Motor neuron (in vitro differentiated cells): ENCODE measurements around the gene RREB1. TPM values are rescaled to one million over a fixed set of nuclear protein-coding genes. Genes with fewer than 3 reads are reported as not detected.
A peak's percentile ranks its signal among the peaks of the same experiment; 100 is the strongest.
"Not testable (repeated sequence)": the region's sequence is repeated elsewhere in the genome, so short reads cannot be mapped to it uniquely, and the experiment has no call there.

Source experiments
- ATAC-seq, 8 experiments: fragments of 200-7000 bp; cut with Tn5 transposase; replicated peaks in 6 of 8; 2 replicates each; pipeline ENCODE4 v1.8.0; 2021; ENCODE audit warnings: mild to moderate bottlenecking in 8 of 8, moderate library complexity in 8 of 8
- H3K27ac ChIP-seq, 2 donors: fragments of 250-450 bp; sonication (Bioruptor Pico); 2 replicates each; pipeline ENCODE4 v1.9.0; 2021; ENCODE audit warnings: antibody characterized with exemption in 2 of 2, mild to moderate bottlenecking in 2 of 2, moderate library complexity in 1 of 2
- H3K4me1 ChIP-seq, 2 donors: fragments of 250-450 bp; sonication (Bioruptor Pico); replicated peaks in 1 of 2; 2 replicates each; pipeline ENCODE4 v1.6.1; 2021; ENCODE audit warnings: antibody characterized with exemption in 2 of 2, mild to moderate bottlenecking in 2 of 2, moderate library complexity in 1 of 2
- H3K4me3 ChIP-seq, 5 donors: fragments of 250-450 bp; sonication (Bioruptor Pico); 2 replicates each; pipeline ENCODE4 v1.9.0; 2021; ENCODE audit warnings: antibody characterized with exemption in 5 of 5, mild to moderate bottlenecking in 5 of 5, moderate library complexity in 4 of 5
- WGBS, 10 experiments: fragments of 450-650 bp; shearing (Covaris generic); methylation state at CpG; one replicate each; pipeline ENCODE4 v1.0.0; 2022; 5-methylcytosine and 5-hydroxymethylcytosine counted together
- in situ Hi-C, 9 experiments: fragments of 400-800 bp; cut with MboI; loops; one replicate each; pipeline ENCODE4 v1.15.0; 2021; ENCODE audit warnings: low sequenced_read_pairs in 9 of 9, low pct_unique_long_range_greater_than_20kb in 2 of 9; ENCODE audit not compliant: unreplicated experiment in 9 of 9
- total RNA-seq, 8 experiments: library from RNA; unstranded; fragments of 300-600 nt; gene quantifications; 2 replicates each; pipeline versions ENCODE4 v1.2.3 to v1.2.4, GENCODE V29; 2022

Gene RREB1
- total RNA-seq, 8 experiments from 2014 or later: 2.5 to 32.3 (median 6.1) TPM

GRCh38 chr6:7268816-7269555 is 161.2 kb downstream of the RREB1 start:
- 60 to 100% (median 97%) methylated on average over 2 to 13 of the region's 23 CpGs; no CpG with 5 or more reads in 2 of the 10 experiments for whole genome bisulfite sequencing, 10 experiments
- H3K4me1 ChIP-seq: no peaks in the 10 kb centered on the region
- peak in 3 of 8 experiments; percentile 12 to 29 (median 29) for ATAC-seq
- H3K4me3 ChIP-seq: no peak overlapping the region
- H3K27ac ChIP-seq: no peak overlapping the region
- in situ Hi-C loops: no loop called here

- in situ Hi-C loops: no loop called here
- Histone ChIP-seq H3K4me1 (no peaks in the 10 kb centered on the region), H3K27ac (no peak overlapping the region), H3K4me3 (no peak overlapping the region)
- ATAC-seq: no peak
- 83 to 100% (median 97%) methylated on average over 1 to 3 of the region's 5 CpGs for WGBS, 10 experiments
These were observed 162.1 kb downstream of the RREB1 start for GRCh38 chr6:7269816-7270215.

- H3K27ac ChIP-seq: no peak overlapping the region
- H3K4me1 ChIP-seq: no peaks in the 10 kb centered on the region
- ATAC-seq: peak in 1 of 8 experiments; percentile 57
- 0 to 95% (median 84%) methylated on average over 1 to 9 of the region's 16 CpGs; no CpG with 5 or more reads in 2 of the 10 experiments for WGBS, 10 experiments
- in situ Hi-C loops: no loop called here
- H3K4me3 ChIP-seq: no peak overlapping the region
These were observed 162.8 kb downstream of the RREB1 start for GRCh38 chr6:7270320-7271204.

GRCh38 chr6:7271205-7271534 is 163.4 kb downstream of the RREB1 start:
- 57 to 100% (median 93%) methylated on average over 3 to 6 of the region's 11 CpGs; no CpG with 5 or more reads in 3 of the 10 experiments for WGBS, 10 experiments
- Histone ChIP-seq H3K27ac (no peak overlapping the region), H3K4me1 (no peaks in the 10 kb centered on the region), H3K4me3 (no peak overlapping the region)
- in situ Hi-C loops: no loop called here
- ATAC-seq: no peak

- in situ Hi-C loops: no loop called here
- 48 to 100% (median 95%) methylated on average over 1 to 7 of the region's 10 CpGs; no CpG with 5 or more reads in 6 of the 10 experiments for WGBS, 10 experiments
- no peak for ATAC-seq
- no peak overlapping the region for H3K4me3 ChIP-seq
- H3K27ac ChIP-seq: no peak overlapping the region
- no peaks in the 10 kb centered on the region for H3K4me1 ChIP-seq
These were observed 165.9 kb downstream of the RREB1 start for GRCh38 chr6:7273709-7274108.

GRCh38 chr6:7274525-7274924 is 166.8 kb downstream of the RREB1 start:
- WGBS, 10 experiments: 78 to 100% (median 89%) methylated on average over 3 to 8 of the region's 8 CpGs; no CpG with 5 or more reads in 4 of the 10 experiments
- ATAC-seq, in situ Hi-C loops, H3K4me1 ChIP-seq, H3K4me3 ChIP-seq, H3K27ac ChIP-seq: not testable (repeated sequence)

GRCh38 chr6:7276199-7276524 is 168.4 kb downstream of the RREB1 start:
- Histone ChIP-seq H3K4me3 (no peak overlapping the region), H3K4me1 (no peaks in the 10 kb centered on the region), H3K27ac (no peak overlapping the region)
- ATAC-seq: no peak
- in situ Hi-C loops: loop anchor here in 3 of 9 experiments (25.0 kb wide), 2 partner anchors 311 to 336 kb away; partner anchors contain the start of gene SNRNP48 (in 1 of the 3)
- 43 to 100% (median 75%) methylated on average over 1 to 7 of the region's 7 CpGs; no CpG with 5 or more reads in 3 of the 10 experiments for WGBS, 10 experiments

- 70 to 98% (median 83%) methylated on average over 1 to 9 of the region's 10 CpGs for WGBS, 10 experiments
- no peak overlapping the region for H3K27ac ChIP-seq
- ATAC-seq: no peak
- H3K4me3 ChIP-seq: no peak overlapping the region
- in situ Hi-C loops: loop anchor here in 4 of 9 experiments (10.0 to 25.0 kb wide), 3 partner anchors 305 to 332 kb away; partner anchors contain the start of gene SNRNP48 (in 1 of the 4)
- H3K4me1 ChIP-seq: no peaks in the 10 kb centered on the region
These were observed 174.5 kb downstream of the RREB1 start for GRCh38 chr6:7282097-7282906.

- no peak for ATAC-seq
- no peak overlapping the region for H3K27ac ChIP-seq
- in situ Hi-C loops: loop anchor here in 4 of 9 experiments (10.0 to 25.0 kb wide), 3 partner anchors 304 to 331 kb away; partner anchors contain the start of gene SNRNP48 (in 1 of the 4)
- no peaks in the 10 kb centered on the region for H3K4me1 ChIP-seq
- no peak overlapping the region for H3K4me3 ChIP-seq
- WGBS, 10 experiments: 86 to 100% (median 100%) methylated on average over 1 to 2 of the region's 2 CpGs; no CpG with 5 or more reads in 4 of the 10 experiments
These were observed 175.9 kb downstream of the RREB1 start for GRCh38 chr6:7283676-7284075.

GRCh38 chr6:7285416-7285815 is 177.7 kb downstream of the RREB1 start:
- in situ Hi-C loops: loop anchor here in 4 of 9 experiments (10.0 to 25.0 kb wide), 3 partner anchors 302 to 329 kb away; partner anchors contain the start of gene SNRNP48 (in 1 of the 4)
- WGBS, 10 experiments: 83 to 100% (median 100%) methylated on average over 1 to 6 of the region's 6 CpGs
- Histone ChIP-seq H3K27ac (no peak overlapping the region), H3K4me1 (no peaks in the 10 kb centered on the region), H3K4me3 (no peak overlapping the region)
- ATAC-seq: no peak

- in situ Hi-C loops: loop anchor here in 3 of 9 experiments (25.0 kb wide), 2 partner anchors 297 to 322 kb away; partner anchors contain the start of gene SNRNP48 (in 1 of the 3)
- WGBS, 10 experiments: 33 to 100% (median 89%) methylated on average over 1 of the region's 1 CpG; no CpG with 5 or more reads in 1 of the 10 experiments
These were observed 182.3 kb downstream of the RREB1 start for GRCh38 chr6:7290079-7290478.

GRCh38 chr6:7292596-7293255 is 185.0 kb downstream of the RREB1 start:
- 22 to 95% (median 72%) methylated on average over 1 to 6 of the region's 6 CpGs for WGBS, 10 experiments
- H3K27ac ChIP-seq: no peak overlapping the region
- no peaks in the 10 kb centered on the region for H3K4me1 ChIP-seq
- H3K4me3 ChIP-seq: no peak overlapping the region
- in situ Hi-C loops: loop anchor here in 3 of 9 experiments (25.0 kb wide), 2 partner anchors 295 to 320 kb away; partner anchors contain the start of gene SNRNP48 (in 1 of the 3)
- ATAC-seq: peak in 2 of 8 experiments; percentile 53 to 79

More at GRCh38 chr6:7290079-7290478, 182.3 kb downstream of the RREB1 start:
- H3K4me1 ChIP-seq: no peaks in the 10 kb centered on the region
- H3K27ac ChIP-seq: no peak overlapping the region
- ATAC-seq: no peak
- no peak overlapping the region for H3K4me3 ChIP-seq
